CD4-positive, alpha-beta memory T cell (primary cell): ENCODE results near the gene REXO5. TPM values are rescaled to one million over a fixed set of nuclear protein-coding genes. Genes with fewer than 3 reads are reported as not detected.

Source experiments
- CTCF ChIA-PET: fragments of 350-600 bp; sonication (Branson Sonifier 250); formaldehyde crosslinking; loops from one replicate; lab custom pipeline; 2021; ENCODE audit warnings: inconsistent platforms; ENCODE audit not compliant: partially characterized antibody; lab: Charles Lee
- POLR2A ChIA-PET: fragments of 350-600 bp; sonication (Branson Sonifier 250); formaldehyde crosslinking; loops from one replicate; lab custom pipeline; 2021; ENCODE audit not compliant: partially characterized antibody; lab: Charles Lee
- DNase-seq, 5 donors: peaks; one replicate each; pipeline versions ENCODE4 v3.0.0 to v3.0.0-alpha.2; 2020 to 2022; ENCODE audit warnings: mixed read lengths in 1 of 5
- H3K27ac ChIP-seq: one replicate; pipeline ENCODE4 v1.7.0; 2013; ENCODE audit warnings: low read depth, low read length
- H3K27me3 ChIP-seq: 2 replicates; pipeline ENCODE4 v1.7.0; 2013; ENCODE audit warnings: mild to moderate bottlenecking, low read length, moderate library complexity; ENCODE audit not compliant: insufficient read depth
- H3K36me3 ChIP-seq: 2 replicates; pipeline ENCODE4 v1.7.0; 2013; ENCODE audit warnings: mild to moderate bottlenecking, low read length, moderate library complexity; ENCODE audit not compliant: insufficient read depth
- H3K4me1 ChIP-seq: 2 replicates; pipeline ENCODE4 v1.7.0; 2013; ENCODE audit warnings: mild to moderate bottlenecking, low read length, moderate library complexity; ENCODE audit not compliant: insufficient read depth
- H3K4me3 ChIP-seq, 2 donors: one replicate each; pipeline ENCODE4 v1.7.0; 2013; ENCODE audit warnings: low read length in 2 of 2, mild to moderate bottlenecking in 1 of 2
- H3K9me3 ChIP-seq, 2 donors: one replicate each; pipeline ENCODE4 v1.7.0; 2013; ENCODE audit warnings: low read length in 2 of 2, control low read depth in 1 of 2; ENCODE audit not compliant: control insufficient read depth in 1 of 2
- H3K27ac Mint-ChIP-seq, 7 donors: one replicate each; pipeline ENCODE4 v1.8.0; 2020 to 2021; ENCODE audit warnings: mixed read lengths in 7 of 7, mild to moderate bottlenecking in 6 of 7, inconsistent platforms in 3 of 7, moderate library complexity in 3 of 7
- H3K27me3 Mint-ChIP-seq, 2 donors: one replicate each; pipeline ENCODE4 v1.8.0; 2020 to 2021; ENCODE audit warnings: mixed read lengths in 2 of 2
- H3K36me3 Mint-ChIP-seq, 2 donors: one replicate each; pipeline ENCODE4 v1.8.0; 2020 to 2021; ENCODE audit warnings: mixed read lengths in 2 of 2, inconsistent platforms in 1 of 2, mild to moderate bottlenecking in 1 of 2
- H3K4me1 Mint-ChIP-seq, 4 donors: one replicate each; pipeline ENCODE4 v1.8.0; 2020 to 2021; ENCODE audit warnings: mixed read lengths in 4 of 4, mild to moderate bottlenecking in 1 of 4
- H3K4me3 Mint-ChIP-seq, 8 donors: one replicate each; pipeline ENCODE4 v1.8.0; 2020 to 2021; ENCODE audit warnings: mixed read lengths in 8 of 8, mild to moderate bottlenecking in 7 of 8, moderate library complexity in 6 of 8, inconsistent platforms in 3 of 8
- H3K9me3 Mint-ChIP-seq, 8 donors: one replicate each; pipeline ENCODE4 v1.8.0; 2020 to 2021; ENCODE audit warnings: mixed read lengths in 8 of 8, mild to moderate bottlenecking in 5 of 8, inconsistent platforms in 3 of 8, moderate library complexity in 1 of 8
- intact Hi-C: fragments of 100-400 bp; cut with micrococcal nuclease; formaldehyde crosslinking; loops from one replicate; pipeline ENCODE4 v1.15.1; 2023
- polyA plus RNA-seq, 2 donors: library from polyadenylated mRNA; unstranded; fragments of 300-500 nt; fragmentation: Illumina TruSeq; gene quantifications; one replicate each; pipeline ENCODE4 v1.2.3, GENCODE V29; 2021
- total RNA-seq, 2 experiments: library from RNA; stranded (reverse); gene quantifications; one replicate each; pipeline ENCODE4 v1.2.3, GENCODE V29; 2021

Gene REXO5
- total and polyA plus RNA-seq, 4 experiments from 2014 or later = 0.22 to 1.1 (median 0.46) TPM

GRCh38 chr16:20774703-20775362 lies 31.5 kb upstream of the REXO5 start:
- DNase-seq = peak; percentile 21 to 46 (median 34)
- H3K9me3 ChIP-seq = no peaks in the 10 kb centered on the region
- Mint-ChIP-seq H3K4me1 (no peaks in the 10 kb centered on the region), H3K27ac (no peak overlapping the region), H3K27me3 (no peaks in the 10 kb centered on the region), H3K9me3 (no peaks in the 10 kb centered on the region), H3K4me3 (no peak overlapping the region), H3K36me3 (peaks cover 4 to 10% of the 10 kb centered on the region in 2 donors)
- ChIA-PET POLR2A (no interaction called here), CTCF (interaction anchor here (1.2 to 1.3 kb wide), 2 partner anchors 9 to 13 kb away, joined by 3 read pairs; no protein-coding TSS in a partner anchor)
- H3K27ac ChIP-seq = no peak overlapping the region
- intact Hi-C loops = no loop called here
- no peak overlapping the region for H3K4me3 ChIP-seq
- H3K4me1 ChIP-seq = no peaks in the 10 kb centered on the region
- H3K27me3 ChIP-seq = no peaks in the 10 kb centered on the region
- H3K36me3 ChIP-seq = no peaks in the 10 kb centered on the region

GRCh38 chr16:20781697-20782096 lies 24.6 kb upstream of the REXO5 start:
- no peaks in the 10 kb centered on the region for H3K4me1 Mint-ChIP-seq
- H3K36me3 Mint-ChIP-seq = peaks cover 5 to 8% of the 10 kb centered on the region in 2 donors
- no peak overlapping the region for H3K27ac ChIP-seq
- CTCF ChIA-PET = no interaction called here
- H3K4me1 ChIP-seq = no peaks in the 10 kb centered on the region
- no peaks in the 10 kb centered on the region for H3K9me3 Mint-ChIP-seq
- H3K27ac Mint-ChIP-seq = no peak overlapping the region
- H3K4me3 ChIP-seq = no peak overlapping the region
- POLR2A ChIA-PET = no interaction called here
- no peaks in the 10 kb centered on the region for H3K36me3 ChIP-seq
- no peaks in the 10 kb centered on the region for H3K27me3 Mint-ChIP-seq
- no peaks in the 10 kb centered on the region for H3K9me3 ChIP-seq
- no peak overlapping the region for H3K4me3 Mint-ChIP-seq
- DNase-seq = no peak
- intact Hi-C loops = no loop called here
- H3K27me3 ChIP-seq = no peaks in the 10 kb centered on the region

GRCh38 chr16:20782470-20782869 lies 23.9 kb upstream of the REXO5 start:
- no peaks in the 10 kb centered on the region for H3K9me3 Mint-ChIP-seq
- Histone ChIP-seq H3K36me3 (no peaks in the 10 kb centered on the region), H3K27ac (no peak overlapping the region), H3K4me3 (no peak overlapping the region), H3K27me3 (no peaks in the 10 kb centered on the region), H3K4me1 (no peaks in the 10 kb centered on the region), H3K9me3 (no peaks in the 10 kb centered on the region)
- ChIA-PET CTCF (no interaction called here), POLR2A (no interaction called here)
- peaks cover 5 to 8% of the 10 kb centered on the region in 2 donors for H3K36me3 Mint-ChIP-seq
- no peak overlapping the region for H3K27ac Mint-ChIP-seq
- no peak for DNase-seq
- H3K4me1 Mint-ChIP-seq = no peaks in the 10 kb centered on the region
- no peaks in the 10 kb centered on the region for H3K27me3 Mint-ChIP-seq
- intact Hi-C loops = no loop called here
- H3K4me3 Mint-ChIP-seq = no peak overlapping the region

- no peaks in the 10 kb centered on the region for H3K4me1 ChIP-seq
- intact Hi-C loops = no loop called here
- H3K27ac Mint-ChIP-seq = no peak overlapping the region
- no peaks in the 10 kb centered on the region for H3K9me3 Mint-ChIP-seq
- ChIA-PET CTCF (interaction anchor here (0.6 kb wide), 1 partner anchor 10 kb away, joined by 3 read pairs; no protein-coding TSS in a partner anchor), POLR2A (no interaction called here)
- no peaks in the 10 kb centered on the region for H3K36me3 ChIP-seq
- no peak overlapping the region for H3K4me3 Mint-ChIP-seq
- H3K27me3 ChIP-seq = no peaks in the 10 kb centered on the region
- peaks cover 5 to 7% of the 10 kb centered on the region in 2 donors for H3K36me3 Mint-ChIP-seq
- DNase-seq = no peak
- no peak overlapping the region for H3K4me3 ChIP-seq
- no peaks in the 10 kb centered on the region for H3K4me1 Mint-ChIP-seq
- H3K9me3 ChIP-seq = no peaks in the 10 kb centered on the region
- no peaks in the 10 kb centered on the region for H3K27me3 Mint-ChIP-seq
- no peak overlapping the region for H3K27ac ChIP-seq
These were observed 22.1 kb upstream of the REXO5 start for GRCh38 chr16:20784204-20784603.

- no peak overlapping the region for H3K27ac ChIP-seq
- Mint-ChIP-seq H3K27me3 (no peaks in the 10 kb centered on the region), H3K36me3 (peaks cover 0 to 3% of the 10 kb centered on the region in 2 donors), H3K4me1 (no peaks in the 10 kb centered on the region), H3K27ac (no peak overlapping the region), H3K9me3 (no peaks in the 10 kb centered on the region), H3K4me3 (no peak overlapping the region)
- H3K36me3 ChIP-seq = no peaks in the 10 kb centered on the region
- no peaks in the 10 kb centered on the region for H3K27me3 ChIP-seq
- H3K4me3 ChIP-seq = no peak overlapping the region
- intact Hi-C loops = no loop called here
- POLR2A ChIA-PET = no interaction called here
- DNase-seq = no peak
- no peaks in the 10 kb centered on the region for H3K4me1 ChIP-seq
- no peaks in the 10 kb centered on the region for H3K9me3 ChIP-seq
- CTCF ChIA-PET = interaction anchor here (0.7 kb wide), 1 partner anchor 8 kb away, joined by 3 read pairs; no protein-coding TSS in a partner anchor
These were observed 17.2 kb upstream of the REXO5 start for GRCh38 chr16:20789130-20789529.

GRCh38 chr16:20791923-20792612 lies 14.3 kb upstream of the REXO5 start:
- Histone ChIP-seq H3K4me1 (no peaks in the 10 kb centered on the region), H3K27ac (no peak overlapping the region), H3K27me3 (no peaks in the 10 kb centered on the region), H3K36me3 (no peaks in the 10 kb centered on the region), H3K9me3 (no peaks in the 10 kb centered on the region), H3K4me3 (no peak overlapping the region)
- CTCF ChIA-PET = interaction anchor here (4.1 kb wide), 1 partner anchor 13 kb away, joined by 15 read pairs; the partner anchor contains the start of genes ERI2 and REXO5
- intact Hi-C loops = loop anchor here (10.0 kb wide), 1 partner anchor 293 kb away; no protein-coding TSS in a partner anchor
- Mint-ChIP-seq H3K9me3 (no peaks in the 10 kb centered on the region), H3K27ac (no peak overlapping the region), H3K36me3 (no peaks in the 10 kb centered on the region), H3K4me3 (no peak overlapping the region), H3K27me3 (no peaks in the 10 kb centered on the region), H3K4me1 (no peaks in the 10 kb centered on the region)
- no peak for DNase-seq
- POLR2A ChIA-PET = interaction anchor here (0.8 to 1.6 kb wide), 2 partner anchors 14 to 50 kb away, joined by 3 to 4 read pairs; partner anchors contain the start of genes ERI2 and REXO5

- CTCF ChIA-PET = interaction anchor here (1.0 to 1.5 kb wide), 3 partner anchors 22 to 76 kb away, joined by 3 read pairs; partner anchors contain the start of gene ACSM3
These were observed 8.0 kb upstream of the REXO5 start for GRCh38 chr16:20798364-20798763.

More at GRCh38 chr16:20798364-20798763, 8.0 kb upstream of the REXO5 start:
- peak in 4 of 5 donors; percentile 12 to 32 (median 12) for DNase-seq
- Mint-ChIP-seq H3K4me3 (peak overlapping the region in 1 of 8 donors; percentile 15), H3K36me3 (no peaks in the 10 kb centered on the region), H3K27me3 (no peaks in the 10 kb centered on the region), H3K27ac (peak overlapping the region in 6 of 7 donors; percentile 7 to 82 (median 81)), H3K9me3 (no peaks in the 10 kb centered on the region), H3K4me1 (peaks cover 14 to 22% (median 17%) of the 10 kb centered on the region in 4 donors)
- H3K9me3 ChIP-seq = no peaks in the 10 kb centered on the region
- POLR2A ChIA-PET = interaction anchor here (1.0 to 1.2 kb wide), 2 partner anchors 8 to 34 kb away, joined by 3 to 4 read pairs; partner anchors contain the start of genes ACSM3, ERI2 and REXO5
- H3K27ac ChIP-seq = no peak overlapping the region
- intact Hi-C loops = loop anchor here (2.0 to 10.0 kb wide), 2 partner anchors 58 to 286 kb away; partner anchors contain the start of gene THUMPD1
- H3K4me1 ChIP-seq = peaks cover 17% of the 10 kb centered on the region
- H3K4me3 ChIP-seq = no peak overlapping the region
- no peaks in the 10 kb centered on the region for H3K36me3 ChIP-seq
- H3K27me3 ChIP-seq = no peaks in the 10 kb centered on the region
